Small intestine (tissue), 7 donors: Measurements from ENCODE around the gene ZNF273. TPM values are rescaled to one million over a fixed set of nuclear protein-coding genes. Genes with fewer than 3 reads are reported as not detected.

Experiments
- DNase-seq, 2 donors: peaks; one replicate each; pipeline versions ENCODE4 v3.0.0 to v3.0.0-alpha.2; 2013
- FAIRE-seq: peaks from 2 replicates; lab custom pipeline; 2012; peaks lifted over from hg19 to GRCh38; lab: Jason Lieb, UNC
- H3K27ac ChIP-seq, 3 donors: one replicate each; pipeline ENCODE4 v1.5.1; 2013; ENCODE audit warnings: low read length in 2 of 3, mild to moderate bottlenecking in 2 of 3, control low read depth in 1 of 3, inconsistent platforms in 1 of 3, low read depth in 1 of 3, moderate library complexity in 1 of 3
- H3K27me3 ChIP-seq, 3 donors: one replicate each; pipeline ENCODE4 v1.6.1; 2013; ENCODE audit warnings: low read length in 3 of 3, inconsistent platforms in 1 of 3; ENCODE audit not compliant: control insufficient read depth in 3 of 3, insufficient read depth in 3 of 3
- H3K36me3 ChIP-seq, 3 donors: one replicate each; pipeline ENCODE4 v1.6.1; 2013; ENCODE audit warnings: low read length in 3 of 3, inconsistent platforms in 1 of 3, low read depth in 1 of 3, mild to moderate bottlenecking in 1 of 3, moderate library complexity in 1 of 3; ENCODE audit not compliant: control insufficient read depth in 3 of 3, insufficient read depth in 2 of 3
- H3K4me1 ChIP-seq, 3 donors: one replicate each; pipeline ENCODE4 v1.6.1; 2013; ENCODE audit warnings: low read length in 2 of 3, inconsistent platforms in 1 of 3, low read depth in 1 of 3, mild to moderate bottlenecking in 1 of 3, moderate library complexity in 1 of 3; ENCODE audit not compliant: control insufficient read depth in 3 of 3, insufficient read depth in 2 of 3
- H3K4me3 ChIP-seq, 3 donors: one replicate each; pipeline ENCODE4 v1.5.1; 2013; ENCODE audit warnings: low read length in 3 of 3, control low read depth in 1 of 3, inconsistent platforms in 1 of 3, low read depth in 1 of 3, mild to moderate bottlenecking in 1 of 3, moderate library complexity in 1 of 3
- H3K9me3 ChIP-seq, 2 donors: one replicate each; pipeline ENCODE4 v1.6.1; 2013; ENCODE audit warnings: low read depth in 1 of 2, low read length in 1 of 2; ENCODE audit not compliant: control insufficient read depth in 2 of 2, insufficient read depth in 1 of 2
- WGBS, 3 donors: extraction: QIAGEN DNeasy Blood & Tissue Kit; methylation state at CpG; one replicate each; pipeline ENCODE4 v1.1.7; 2013; 5-methylcytosine and 5-hydroxymethylcytosine counted together
- polyA plus RNA-seq, 4 donors: library from polyadenylated mRNA; stranded (reverse) in 3 of 4; unstranded in 1 of 4; fragments of 200-250 nt in 3 of 4; fragments of 120-200 nt in 1 of 4; gene quantifications; one replicate each; pipeline versions ENCODE4 v1.2.1 to v1.2.3, GENCODE V29; 2013
- donor health status: healthy with polysubstance abuse.
- donor health status: control.
- donor health status: control.
- donor health status: Bipolar disorder and iron deficiency.
- donor health status: healthy.

Gene ZNF273
- polyA plus RNA-seq, 4 donors: 0.27 to 6.3 (median 2.1) TPM

- Histone ChIP-seq H3K4me1 (no peaks in the 10 kb centered on the region), H3K36me3 (no peaks in the 10 kb centered on the region), H3K27ac (no peak overlapping the region), H3K27me3 (no peaks in the 10 kb centered on the region), H3K4me3 (no peak overlapping the region), H3K9me3 (peaks cover 0 to 43% of the 10 kb centered on the region in 2 donors)
- FAIRE-seq (no peak), DNase-seq (no peak)
- WGBS, 3 donors: 87 to 91% (median 88%) methylated on average over 23 of the region's 23 CpGs
These were observed 28.4 kb upstream of the ZNF273 start for GRCh38 chr7:64874562-64875250.

- Histone ChIP-seq H3K27me3 (no peaks in the 10 kb centered on the region), H3K36me3 (no peaks in the 10 kb centered on the region), H3K9me3 (peaks cover 0 to 47% of the 10 kb centered on the region in 2 donors), H3K27ac (no peak overlapping the region), H3K4me3 (no peak overlapping the region), H3K4me1 (no peaks in the 10 kb centered on the region)
- DNase-seq (no peak), FAIRE-seq (no peak)
- WGBS, 3 donors: 88 to 92% (median 91%) methylated on average over 18 of the region's 18 CpGs
These were observed 27.8 kb upstream of the ZNF273 start for GRCh38 chr7:64875258-64875657.

GRCh38 chr7:64875658-64876406, 27.2 kb upstream of the ZNF273 start:
- peaks cover 0 to 47% of the 10 kb centered on the region in 2 donors for H3K9me3 ChIP-seq
- no peak for DNase-seq

GRCh38 chr7:64876792-64877713, 26.0 kb upstream of the ZNF273 start:
- 23 to 39% (median 32%) methylated on average over 39 of the region's 39 CpGs for WGBS, 3 donors
- Histone ChIP-seq H3K27ac (no peak overlapping the region), H3K36me3 (no peaks in the 10 kb centered on the region), H3K4me3 (no peak overlapping the region), H3K9me3 (peaks cover 0 to 56% of the 10 kb centered on the region in 2 donors), H3K27me3 (peaks cover 0 to 7% (median 0%) of the 10 kb centered on the region in 3 donors), H3K4me1 (no peaks in the 10 kb centered on the region)
- FAIRE-seq (no peak), DNase-seq (peak; percentile 3 to 58)

More at GRCh38 chr7:64875658-64876406, 27.2 kb upstream of the ZNF273 start:
- Histone ChIP-seq H3K36me3 (no peaks in the 10 kb centered on the region), H3K27me3 (no peaks in the 10 kb centered on the region), H3K4me1 (no peaks in the 10 kb centered on the region), H3K4me3 (no peak overlapping the region), H3K27ac (no peak overlapping the region)
- FAIRE-seq: no peak
- WGBS, 3 donors: 90 to 91% (median 91%) methylated on average over 23 of the region's 23 CpGs

GRCh38 chr7:64877714-64878610, 25.1 kb upstream of the ZNF273 start:
- Histone ChIP-seq H3K4me3 (no peak overlapping the region), H3K9me3 (peaks cover 0 to 58% of the 10 kb centered on the region in 2 donors), H3K36me3 (no peaks in the 10 kb centered on the region), H3K4me1 (no peaks in the 10 kb centered on the region), H3K27me3 (peaks cover 0 to 15% (median 3%) of the 10 kb centered on the region in 3 donors), H3K27ac (no peak overlapping the region)
- DNase-seq (no peak), FAIRE-seq (no peak)
- 74 to 78% (median 76%) methylated on average over 34 of the region's 34 CpGs for WGBS, 3 donors

GRCh38 chr7:64878684-64879083, 24.4 kb upstream of the ZNF273 start:
- FAIRE-seq (no peak), DNase-seq (no peak)
- no peak overlapping the region for H3K27ac ChIP-seq
- H3K4me3 ChIP-seq: no peak overlapping the region
- peaks cover 0 to 23% (median 7%) of the 10 kb centered on the region in 3 donors for H3K27me3 ChIP-seq
- H3K9me3 ChIP-seq: peaks cover 0 to 64% of the 10 kb centered on the region in 2 donors
- H3K36me3 ChIP-seq: no peaks in the 10 kb centered on the region
- no peaks in the 10 kb centered on the region for H3K4me1 ChIP-seq
- WGBS, 3 donors: 82 to 88% (median 87%) methylated on average over 5 of the region's 5 CpGs

- DNase-seq (no peak), FAIRE-seq (no peak)
- Histone ChIP-seq H3K27ac (no peak overlapping the region), H3K4me1 (no peaks in the 10 kb centered on the region), H3K4me3 (no peak overlapping the region), H3K9me3 (peaks cover 0 to 64% of the 10 kb centered on the region in 2 donors), H3K36me3 (no peaks in the 10 kb centered on the region), H3K27me3 (peaks cover 0 to 28% (median 7%) of the 10 kb centered on the region in 3 donors)
- 65 to 74% (median 69%) methylated on average over 9 of the region's 9 CpGs for WGBS, 3 donors
These were observed 23.9 kb upstream of the ZNF273 start for GRCh38 chr7:64879086-64879730.
